A549 (cell line): Measurements from ENCODE around the gene TPRN. TPM values are rescaled to one million over a fixed set of nuclear protein-coding genes. Genes with fewer than 3 reads are reported as not detected.

Experiments used
- ATAC-seq, 2 experiments: fragments of 200-7000 bp in 1 of 2; fragments of >200 bp in 1 of 2; cut with Nextera tagmentation in 1 of 2; cut with Tn5 transposase in 1 of 2; 3 replicates each; pipeline versions ENCODE4 v1.8.0 to v1.9.1; 2018 to 2020; ENCODE audit warnings: mild to moderate bottlenecking in 1 of 2, moderate library complexity in 1 of 2
- CTCF ChIA-PET: fragments of 300-600 bp; sonication (Branson Sonifier 250); formaldehyde crosslinking; extraction: SDS; loops from one replicate; lab custom pipeline; 2021; ENCODE audit warnings: antibody characterized with exemption, inconsistent platforms; lab: Yijun Ruan, JAX
- POLR2A ChIA-PET: fragments of 350-600 bp; formaldehyde crosslinking; extraction: SDS; loops from one replicate; lab custom pipeline; 2021; ENCODE audit warnings: antibody characterized with exemption, inconsistent platforms; lab: Yijun Ruan, JAX
- DNase-seq, 2 experiments: peaks; one replicate each; pipeline versions ENCODE4 v3.0.0 to v3.0.0-alpha.2; 2011 to 2016; ENCODE audit warnings: low read depth in 1 of 2, low spot score in 1 of 2
- FAIRE-seq: peaks from 2 replicates; lab custom pipeline; 2011; peaks lifted over from hg19 to GRCh38; lab: Jason Lieb, UNC
- H3K27ac ChIP-seq, 2 experiments: fragments of >200 bp; sonication (Bioruptor Twin); formaldehyde crosslinking; 3 replicates each; pipeline ENCODE4 v1.5.1; 2016 to 2017
- H3K4me1 ChIP-seq: fragments of >200 bp; sonication (Bioruptor Twin); formaldehyde crosslinking; 3 replicates; pipeline ENCODE4 v1.6.1; 2016
- H3K4me2 ChIP-seq: fragments of >200 bp; sonication (Bioruptor Twin); formaldehyde crosslinking; 3 replicates; pipeline ENCODE4 v1.6.1; 2016
- H3K4me3 ChIP-seq: fragments of >200 bp; sonication (Bioruptor Twin); formaldehyde crosslinking; 3 replicates; pipeline ENCODE4 v1.5.1; 2016
- H3K9me3 ChIP-seq: fragments of >200 bp; sonication (Bioruptor Twin); formaldehyde crosslinking; 3 replicates; pipeline ENCODE4 v1.6.1; 2016
- CBX8 ChIP-seq: fragments of 200-600 bp; sonication (generic); IDR thresholded peaks from 2 replicates; pipeline ENCODE4 v1.6.1; 2016
- EHMT2 ChIP-seq: fragments of 200-600 bp; sonication (generic); IDR thresholded peaks from 2 replicates; pipeline ENCODE4 v1.6.1; 2016; ENCODE audit warnings: antibody characterized with exemption, low read depth, mild to moderate bottlenecking, moderate library complexity
- FOXS1 ChIP-seq: fragments of 250-450 bp; sonication (Bioruptor Pico); IDR thresholded peaks from 2 replicates; pipeline ENCODE4 v1.5.0; 2020; ENCODE audit warnings: mild to moderate bottlenecking, moderate library complexity
- GATA3 ChIP-seq: IDR thresholded peaks from 2 replicates; pipeline ENCODE4 v1.6.1; 2012; ENCODE audit warnings: borderline replicate concordance
- HDAC2 ChIP-seq: fragments of 200-600 bp; sonication (generic); IDR thresholded peaks from 2 replicates; pipeline ENCODE4 v1.6.1; 2016
- HMGXB4 ChIP-seq: fragments of 250-450 bp; sonication (Bioruptor Pico); IDR thresholded peaks from 2 replicates; pipeline ENCODE4 v1.5.0; 2021; ENCODE audit warnings: mild to moderate bottlenecking, moderate library complexity, borderline replicate concordance
- JUN ChIP-seq, 2 experiments: fragments of >200 bp; sonication (Bioruptor Twin); formaldehyde crosslinking; IDR thresholded peaks; 2 replicates in 1 of 2; 3 replicates in 1 of 2; pipeline ENCODE4 v1.6.1; 2016 to 2017
- JUNB ChIP-seq: fragments of >200 bp; sonication (Bioruptor Twin); formaldehyde crosslinking; IDR thresholded peaks from 2 replicates; pipeline ENCODE4 v1.6.1; 2016
- KDM1A ChIP-seq: fragments of 200-600 bp; sonication (generic); IDR thresholded peaks from 2 replicates; pipeline ENCODE4 v1.6.1; 2016; ENCODE audit warnings: low read depth, mild to moderate bottlenecking
- KDM5A ChIP-seq: fragments of 200-600 bp; sonication (generic); IDR thresholded peaks from 2 replicates; pipeline ENCODE4 v1.6.1; 2016; ENCODE audit warnings: antibody characterized with exemption, mild to moderate bottlenecking
- MYC ChIP-seq: IDR thresholded peaks from 2 replicates; pipeline ENCODE4 v1.6.1; 2012; ENCODE audit warnings: mild to moderate bottlenecking, inconsistent platforms, low read length, improper control_type of control experiment, borderline replicate concordance
- POLR2A ChIP-seq: IDR thresholded peaks from 2 replicates; pipeline ENCODE4 v1.6.1; 2012; ENCODE audit warnings: mild to moderate bottlenecking, low read length
- POLR2AphosphoS2 ChIP-seq: conservative IDR thresholded peaks from 2 replicates; pipeline ENCODE4 v1.6.1; 2012; ENCODE audit warnings: low read length, improper control_type of control experiment, inconsistent platforms
- RAD21 ChIP-seq, 2 experiments: fragments of >200 bp in 1 of 2; sonication (Bioruptor Twin) in 1 of 2; formaldehyde crosslinking in 1 of 2; IDR thresholded peaks in 1 of 2; conservative IDR thresholded peaks in 1 of 2; 2 replicates in 1 of 2; 3 replicates in 1 of 2; pipeline ENCODE4 v1.6.1; 2012 to 2018; ENCODE audit warnings: inconsistent platforms in 1 of 2
- RNF2 ChIP-seq: fragments of 200-600 bp; sonication (generic); IDR thresholded peaks from 2 replicates; pipeline ENCODE4 v1.6.1; 2016; ENCODE audit warnings: low read depth, mild to moderate bottlenecking, antibody characterized with exemption, moderate library complexity, borderline replicate concordance
- SMC3 ChIP-seq: fragments of >200 bp; sonication (Bioruptor Twin); formaldehyde crosslinking; IDR thresholded peaks from 3 replicates; pipeline ENCODE4 v1.6.1; 2018; ENCODE audit warnings: inconsistent platforms
- SREBF2 ChIP-seq: fragments of 450-650 bp; IDR thresholded peaks from 2 replicates; pipeline ENCODE4 v1.6.1; 2014; ENCODE audit warnings: mild to moderate bottlenecking, moderate library complexity
- USF2 ChIP-seq: fragments of 450-650 bp; IDR thresholded peaks from 2 replicates; pipeline ENCODE4 v1.6.1; 2014; ENCODE audit warnings: antibody characterized with exemption
- ZNF302 ChIP-seq: fragments of 250-450 bp; sonication (Bioruptor Pico); IDR thresholded peaks from 2 replicates; pipeline ENCODE4 v1.9.0; 2021; ENCODE audit warnings: inconsistent platforms, mild to moderate bottlenecking, moderate library complexity
- WGBS: methylation state at CpG from one replicate; pipeline ENCODE4 v1.1.6; 2017; ENCODE audit errors: missing lambda C conversion rate; 5-methylcytosine and 5-hydroxymethylcytosine counted together
- polyA plus RNA-seq, 4 experiments: library from polyadenylated mRNA; depleted of rRNA in 3 of 4; stranded (reverse); fragments of >200 nt; fragmentation: RNase III in 1 of 4; extraction: RNeasy Plus Mini Kit Qiagen cat#74134 plus additional on column Dnase treatment in 1 of 4; gene quantifications; 2 replicates in 3 of 4; 3 replicates in 1 of 4; pipeline ENCODE4 v1.2.3, GENCODE V29; 2011 to 2017
- TF ChIP-seq, protein P1 (sequence below): IDR thresholded peaks from 2 replicates; pipeline ENCODE4 v1.6.1; 2012
- TF ChIP-seq, protein P2 (sequence below): fragments of 250-450 bp; sonication (Bioruptor Pico); IDR thresholded peaks from 2 replicates; pipeline ENCODE4 v1.5.0; 2020; ENCODE audit warnings: low read depth, mild to moderate bottlenecking, moderate library complexity

Gene TPRN
- polyA plus RNA-seq, 2 of the 4 experiments (the other 2 are of a cell fraction): 2.1 to 6.5 TPM

GRCh38 chr9:137247916-137248175 lies 47.3 kb upstream of the TPRN start:
- FAIRE-seq (no peak), DNase-seq (no peak), ATAC-seq (no peak)
- TF ChIP-seq JUNB (no peak), EHMT2 (no peak), SMC3 (no peak), POLR2AphosphoS2 (no peak), RAD21 (conservative IDR thresholded peaks at IDR 0.05 in 1 of 2, IDR thresholded peaks at IDR 0.05 in 1 of 2) (no peak), POLR2A (no peak), GATA3 (no peak)
- 94% methylated on average over 6 of the region's 6 CpGs for WGBS
- no peak overlapping the region for H3K27ac ChIP-seq
- H3K4me2 ChIP-seq: no peak overlapping the region
- ChIA-PET POLR2A (no interaction called here), CTCF (interaction anchor here (1.0 to 13.1 kb wide), 4 partner anchors 11 to 26 kb away, joined by 3 to 236 read pairs (median 8); partner anchors contain the start of gene NELFB)
- H3K9me3 ChIP-seq: no peaks in the 10 kb centered on the region
- no peak overlapping the region for H3K4me3 ChIP-seq
- H3K4me1 ChIP-seq: peaks cover 14% of the 10 kb centered on the region

- no peak overlapping the region for H3K4me3 ChIP-seq
- 80% methylated on average over 19 of the region's 20 CpGs for WGBS
- CTCF ChIA-PET: interaction anchor here (0.6 to 13.1 kb wide), 7 partner anchors 10 to 470 kb away, joined by 3 to 236 read pairs (median 3); partner anchors contain the start of gene NELFB
- no peak overlapping the region for H3K27ac ChIP-seq
- H3K4me1 ChIP-seq: peaks cover 19% of the 10 kb centered on the region
- POLR2A ChIA-PET: no interaction called here
- DNase-seq (no peak), ATAC-seq (no peak), FAIRE-seq (no peak)
- no peak overlapping the region for H3K4me2 ChIP-seq
- TF ChIP-seq HDAC2: no peak
- no peak for TF ChIP-seq GATA3
- TF ChIP-seq, protein P1, sequence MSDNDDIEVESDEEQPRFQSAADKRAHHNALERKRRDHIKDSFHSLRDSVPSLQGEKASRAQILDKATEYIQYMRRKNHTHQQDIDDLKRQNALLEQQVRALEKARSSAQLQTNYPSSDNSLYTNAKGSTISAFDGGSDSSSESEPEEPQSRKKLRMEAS: no peak
- no peak for TF ChIP-seq FOXS1 (CRISPR knock-in tag)
- TF ChIP-seq JUN (IDR thresholded peaks at IDR 0.05): no peak
- no peak for TF ChIP-seq RAD21 (conservative IDR thresholded peaks at IDR 0.05 in 1 of 2, IDR thresholded peaks at IDR 0.05 in 1 of 2)
- no peak for TF ChIP-seq RNF2
- no peak for TF ChIP-seq KDM1A
- TF ChIP-seq MYC: no peak
- TF ChIP-seq KDM5A: no peak
- TF ChIP-seq, protein P2, sequence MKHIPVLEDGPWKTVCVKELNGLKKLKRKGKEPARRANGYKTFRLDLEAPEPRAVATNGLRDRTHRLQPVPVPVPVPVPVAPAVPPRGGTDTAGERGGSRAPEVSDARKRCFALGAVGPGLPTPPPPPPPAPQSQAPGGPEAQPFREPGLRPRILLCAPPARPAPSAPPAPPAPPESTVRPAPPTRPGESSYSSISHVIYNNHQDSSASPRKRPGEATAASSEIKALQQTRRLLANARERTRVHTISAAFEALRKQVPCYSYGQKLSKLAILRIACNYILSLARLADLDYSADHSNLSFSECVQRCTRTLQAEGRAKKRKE (CRISPR knock-in tag): no peak
- no peak for TF ChIP-seq SREBF2
- no peak for TF ChIP-seq CBX8
- no peak for TF ChIP-seq EHMT2
- no peak for TF ChIP-seq ZNF302 (CRISPR knock-in tag)
- H3K9me3 ChIP-seq: no peaks in the 10 kb centered on the region
These were observed 46.8 kb upstream of the TPRN start for GRCh38 chr9:137247135-137247915.

- no peak for TF ChIP-seq HMGXB4 (CRISPR knock-in tag)
- no peak for TF ChIP-seq USF2
- no peak for FAIRE-seq
- WGBS: 86% methylated on average over 23 of the region's 25 CpGs
These were observed 45.2 kb upstream of the TPRN start for GRCh38 chr9:137245450-137246421.

More at GRCh38 chr9:137245450-137246421, 45.2 kb upstream of the TPRN start:
- ATAC-seq (peak in 1 of 2 experiments; percentile 3; a peak in 3 of 6 replicates), DNase-seq (no peak)
- Histone ChIP-seq H3K4me1 (peaks cover 19% of the 10 kb centered on the region), H3K9me3 (no peaks in the 10 kb centered on the region), H3K27ac (no peak overlapping the region), H3K4me3 (no peak overlapping the region), H3K4me2 (no peak overlapping the region)
- ChIA-PET POLR2A (interaction anchor here (1.0 kb wide), 1 partner anchor 11 kb away, joined by 3 read pairs; no protein-coding TSS in a partner anchor), CTCF (interaction anchor here (1.7 to 13.1 kb wide), 3 partner anchors 9 to 16 kb away, joined by 5 to 236 read pairs (median 13); partner anchors contain the start of gene NELFB)
